IPS DF 6.9 (cell line): ENCODE data around the gene ARID1B.

Experiments
- DNase-seq: peaks from one replicate; pipeline ENCODE4 v3.0.0-alpha.2; 2013; ENCODE audit warnings: low read depth, low spot score
- H3K27ac ChIP-seq: one replicate; pipeline ENCODE4 v1.5.1; 2013; ENCODE audit warnings: low read length, control low read depth
- H3K27me3 ChIP-seq: 2 replicates; pipeline ENCODE4 v1.6.1; 2013; ENCODE audit warnings: mild to moderate bottlenecking, low read length; ENCODE audit not compliant: control insufficient read depth, insufficient read depth
- H3K36me3 ChIP-seq: 2 replicates; pipeline ENCODE4 v1.6.1; 2013; ENCODE audit warnings: low read length; ENCODE audit not compliant: control insufficient read depth, insufficient read depth
- H3K4me1 ChIP-seq: 2 replicates; pipeline ENCODE4 v1.6.1; 2013; ENCODE audit warnings: low read length; ENCODE audit not compliant: control insufficient read depth, insufficient read depth
- H3K4me3 ChIP-seq: 2 replicates; pipeline ENCODE4 v1.5.1; 2013; ENCODE audit warnings: mild to moderate bottlenecking, low read length
- H3K9me3 ChIP-seq: 2 replicates; pipeline ENCODE4 v1.6.1; 2013; ENCODE audit warnings: low read length, inconsistent platforms; ENCODE audit not compliant: control insufficient read depth, insufficient read depth
- whole genome bisulfite sequencing: extraction: QIAGEN DNeasy Blood & Tissue Kit; methylation state at CpG from one replicate; pipeline ENCODE4 v1.1.7; 2013; ENCODE audit warnings: mixed read lengths, missing lambda C conversion rate; ENCODE audit not compliant: insufficient read length, insufficient coverage; 5-methylcytosine and 5-hydroxymethylcytosine counted together

Gene ARID1B

DNA sequence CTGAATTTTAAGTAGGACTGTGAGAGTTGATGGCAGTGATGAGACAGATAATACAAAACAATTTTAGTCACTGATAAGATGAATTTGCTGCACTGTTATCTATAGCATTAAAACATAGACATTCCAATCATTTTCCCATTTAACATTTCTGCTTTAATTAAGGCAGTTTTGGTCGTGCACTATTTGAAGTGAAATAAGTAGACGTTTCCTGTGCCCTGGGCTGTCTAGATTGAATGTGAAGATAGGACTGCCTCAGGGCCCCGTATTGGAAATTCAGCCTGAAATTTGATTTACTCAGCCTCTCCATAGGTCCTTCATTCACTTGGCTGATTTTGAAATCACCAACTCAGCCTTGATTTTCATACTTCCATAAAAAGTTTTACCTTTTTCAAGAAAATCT lies 48.3 kb downstream of the ARID1B start:
- no peaks in the 10 kb centered on the region for H3K36me3 ChIP-seq
- H3K4me1 ChIP-seq = peaks cover 5% of the 10 kb centered on the region; the same call in 1 of the 2 replicates
- H3K4me3 ChIP-seq = no peak overlapping the region
- no peaks in the 10 kb centered on the region for H3K9me3 ChIP-seq
- DNase-seq = no peak
- no peak overlapping the region for H3K27ac ChIP-seq
- WGBS = no CpG with 5 or more reads among the region's 3 CpGs
- no peaks in the 10 kb centered on the region for H3K27me3 ChIP-seq

- no peaks in the 10 kb centered on the region for H3K9me3 ChIP-seq
- no peak overlapping the region for H3K4me3 ChIP-seq
- H3K36me3 ChIP-seq = no peaks in the 10 kb centered on the region
- DNase-seq = no peak
- no peaks in the 10 kb centered on the region for H3K27me3 ChIP-seq
- no peak overlapping the region for H3K27ac ChIP-seq
- WGBS = no CpG with 5 or more reads among the region's 10 CpGs
- peaks cover 5% of the 10 kb centered on the region; the same call in 1 of the 2 replicates for H3K4me1 ChIP-seq
Observed at GRCh38 chr6:156826290-156826955, 49.2 kb downstream of the ARID1B start.

GRCh38 chr6:156827382-156827781 lies 50.2 kb downstream of the ARID1B start:
- no peaks in the 10 kb centered on the region for H3K9me3 ChIP-seq
- peaks cover 5% of the 10 kb centered on the region; the same call in 1 of the 2 replicates for H3K4me1 ChIP-seq
- H3K4me3 ChIP-seq = no peak overlapping the region
- no CpG with 5 or more reads among the region's 4 CpGs for WGBS
- no peak overlapping the region for H3K27ac ChIP-seq
- H3K36me3 ChIP-seq = no peaks in the 10 kb centered on the region
- DNase-seq = no peak
- no peaks in the 10 kb centered on the region for H3K27me3 ChIP-seq

GRCh38 chr6:156828280-156828703 lies 51.1 kb downstream of the ARID1B start:
- WGBS = no CpG with 5 or more reads among the region's 5 CpGs
- H3K27me3 ChIP-seq = no peaks in the 10 kb centered on the region
- H3K4me3 ChIP-seq = no peak overlapping the region
- H3K4me1 ChIP-seq = peaks cover 5% of the 10 kb centered on the region; the same call in 1 of the 2 replicates
- H3K9me3 ChIP-seq = no peaks in the 10 kb centered on the region
- DNase-seq = no peak
- no peaks in the 10 kb centered on the region for H3K36me3 ChIP-seq
- no peak overlapping the region for H3K27ac ChIP-seq

DNA sequence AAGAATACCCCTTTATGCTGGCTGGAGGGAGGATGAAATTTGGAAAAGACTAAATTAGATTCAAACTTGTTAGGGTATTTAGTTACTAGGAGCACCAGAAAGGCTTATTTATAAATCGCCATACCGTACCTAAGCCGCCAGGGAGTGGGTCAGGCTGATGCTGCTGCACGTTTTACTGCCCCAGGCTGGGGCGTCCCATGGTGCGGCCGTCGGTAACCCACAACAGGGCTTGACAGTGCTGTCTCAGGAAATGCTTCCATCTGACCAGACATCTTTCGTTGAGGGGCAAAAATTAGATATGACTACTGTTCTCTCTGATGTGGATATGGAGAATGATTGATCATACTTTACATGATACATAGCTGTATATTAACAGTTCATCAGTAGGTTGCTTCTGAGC lies 52.9 kb downstream of the ARID1B start:
- H3K27ac ChIP-seq = no peak overlapping the region
- H3K4me1 ChIP-seq = peaks cover 5% of the 10 kb centered on the region; the same call in 1 of the 2 replicates
- H3K9me3 ChIP-seq = no peaks in the 10 kb centered on the region
- H3K36me3 ChIP-seq = no peaks in the 10 kb centered on the region
- WGBS = no CpG with 5 or more reads among the region's 9 CpGs
- no peaks in the 10 kb centered on the region for H3K27me3 ChIP-seq
- DNase-seq = no peak
- no peak overlapping the region for H3K4me3 ChIP-seq

DNA sequence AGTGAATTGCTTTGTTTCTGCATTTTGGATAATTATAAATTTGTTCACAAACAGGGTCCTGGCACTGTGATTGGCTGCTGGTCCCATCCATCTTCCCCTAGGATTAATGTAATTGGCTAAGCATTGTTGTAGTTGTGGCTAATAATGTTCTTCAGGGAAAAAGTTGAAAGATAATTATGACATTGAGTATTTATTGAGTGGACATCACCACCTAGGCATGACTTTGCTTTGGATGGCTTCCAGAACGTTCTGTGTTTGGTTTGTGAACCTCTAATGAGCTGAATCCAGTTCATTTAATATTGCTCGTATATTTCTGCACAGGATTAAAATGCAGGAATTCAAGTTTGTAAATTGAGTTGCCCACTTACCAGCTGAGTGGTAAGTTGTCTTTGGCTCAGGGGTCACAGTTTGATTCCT lies 55.1 kb downstream of the ARID1B start:
- no peak for DNase-seq
- Histone ChIP-seq H3K4me1 (peaks cover 2% of the 10 kb centered on the region; the same call in 1 of the 2 replicates), H3K9me3 (no peaks in the 10 kb centered on the region), H3K4me3 (no peak overlapping the region), H3K36me3 (no peaks in the 10 kb centered on the region), H3K27ac (no peak overlapping the region), H3K27me3 (no peaks in the 10 kb centered on the region)
- no CpG with 5 or more reads among the region's 2 CpGs for WGBS

GRCh38 chr6:156832669-156833068 lies 55.5 kb downstream of the ARID1B start:
- no peaks in the 10 kb centered on the region for H3K36me3 ChIP-seq
- peaks cover 2% of the 10 kb centered on the region; the same call in 1 of the 2 replicates for H3K4me1 ChIP-seq
- H3K4me3 ChIP-seq = no peak overlapping the region
- H3K27ac ChIP-seq = no peak overlapping the region
- H3K27me3 ChIP-seq = no peaks in the 10 kb centered on the region
- WGBS = no CpG with 5 or more reads among the region's 3 CpGs
- no peaks in the 10 kb centered on the region for H3K9me3 ChIP-seq
- no peak for DNase-seq

DNA sequence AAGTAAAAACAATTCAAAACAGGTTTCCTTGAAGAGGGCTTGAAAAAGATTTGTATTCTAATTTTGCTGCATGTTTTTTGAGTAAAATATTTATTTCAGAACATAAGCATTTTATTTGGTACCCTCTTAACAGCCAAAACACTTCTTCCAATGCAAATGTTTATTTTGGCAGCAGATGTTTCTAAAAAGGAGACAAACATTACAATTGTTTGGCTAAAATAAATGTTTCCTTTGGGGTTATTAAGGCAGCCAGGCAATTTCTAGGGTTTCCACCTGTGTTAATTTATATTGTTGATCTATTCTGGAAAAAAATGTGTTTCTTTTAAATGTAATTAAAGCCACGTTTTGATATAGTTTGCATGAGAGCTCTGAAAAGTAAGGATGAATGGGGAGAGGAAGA lies 56.6 kb downstream of the ARID1B start:
- no peaks in the 10 kb centered on the region for H3K27me3 ChIP-seq
- no peaks in the 10 kb centered on the region for H3K9me3 ChIP-seq
- H3K27ac ChIP-seq = no peak overlapping the region
- DNase-seq = no peak
- H3K4me1 ChIP-seq = no peaks in the 10 kb centered on the region; the same call in 1 of the 2 replicates
- H3K36me3 ChIP-seq = no peaks in the 10 kb centered on the region
- WGBS = no CpG with 5 or more reads among the region's 1 CpG
- H3K4me3 ChIP-seq = no peak overlapping the region

DNA sequence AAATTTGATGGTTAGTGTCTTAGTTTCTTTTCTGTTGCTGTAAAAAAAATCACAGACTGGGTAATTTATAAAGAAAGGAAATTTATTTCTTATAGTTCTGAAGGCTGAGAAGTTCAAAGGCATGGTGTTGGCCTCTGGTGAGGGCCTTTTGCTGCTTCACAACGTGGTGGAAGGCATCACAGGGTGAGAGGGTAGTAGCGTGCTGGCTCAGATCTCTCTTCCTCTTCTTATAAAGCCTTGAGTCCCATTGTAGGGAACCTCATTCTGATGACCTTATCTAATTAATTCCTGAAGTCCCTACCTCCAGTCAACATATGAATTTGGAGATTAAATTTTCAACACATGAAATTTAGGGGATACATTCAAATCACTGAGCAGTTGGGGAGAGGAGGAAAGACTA lies 62.0 kb downstream of the ARID1B start:
- no CpG with 5 or more reads among the region's 2 CpGs for WGBS
- Histone ChIP-seq H3K27me3 (no peaks in the 10 kb centered on the region), H3K27ac (no peak overlapping the region)

DNA sequence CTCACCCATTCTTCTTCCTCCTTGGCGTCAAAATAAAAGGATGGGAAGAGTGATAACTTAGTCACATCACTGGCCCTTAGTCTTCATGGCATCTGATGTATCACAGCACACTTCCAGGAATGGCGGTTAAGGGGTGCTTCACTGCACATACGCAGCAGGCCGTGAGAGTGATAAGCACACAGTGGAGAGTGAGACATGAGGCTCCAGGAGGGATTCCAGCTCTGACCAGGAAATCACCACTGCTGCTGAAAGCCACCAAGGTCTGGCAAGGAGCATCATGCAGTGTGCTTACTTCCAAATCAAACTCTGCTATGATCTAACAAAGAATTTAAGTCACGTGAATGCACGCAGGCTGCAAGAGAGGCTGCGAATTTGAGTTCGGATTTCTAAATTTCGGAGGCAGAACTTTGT lies 62.4 kb downstream of the ARID1B start:
- Histone ChIP-seq H3K9me3 (no peaks in the 10 kb centered on the region), H3K4me3 (no peak overlapping the region), H3K36me3 (no peaks in the 10 kb centered on the region), H3K4me1 (peaks cover 2% of the 10 kb centered on the region; the same call in 1 of the 2 replicates), H3K27me3 (no peaks in the 10 kb centered on the region), H3K27ac (no peak overlapping the region)
- no CpG with 5 or more reads among the region's 9 CpGs for WGBS
- DNase-seq = no peak

More for the DNA sequence above, 62.0 kb downstream of the ARID1B start:
- no peak for DNase-seq
- Histone ChIP-seq H3K9me3 (no peaks in the 10 kb centered on the region), H3K36me3 (no peaks in the 10 kb centered on the region), H3K4me1 (peaks cover 2% of the 10 kb centered on the region; the same call in 1 of the 2 replicates), H3K4me3 (no peak overlapping the region)

- H3K4me1 ChIP-seq = peaks cover 3% of the 10 kb centered on the region; the same call in 1 of the 2 replicates
- no peaks in the 10 kb centered on the region for H3K36me3 ChIP-seq
- H3K4me3 ChIP-seq = no peak overlapping the region
- no peaks in the 10 kb centered on the region for H3K9me3 ChIP-seq
- no peaks in the 10 kb centered on the region for H3K27me3 ChIP-seq
- no peak for DNase-seq
- no CpG with 5 or more reads among the region's 8 CpGs for WGBS
- H3K27ac ChIP-seq = no peak overlapping the region
Observed at GRCh38 chr6:156840136-156840535, 63.0 kb downstream of the ARID1B start.
